ENCODE measurements around the gene RUVBL2. TPM values are rescaled to one million over a fixed set of nuclear protein-coding genes. Genes with fewer than 3 reads are reported as not detected.
A peak's percentile ranks its signal among the peaks of the same experiment; 100 is the strongest.
"Not testable (repeated sequence)": the region's sequence is repeated elsewhere in the genome, so short reads cannot be mapped to it uniquely, and the experiment has no call there.

The RUVBL2 gene
- total RNA-seq, 1 experiment from 2014 or later, result 389 TPM

GRCh38 chr19:49049834-49050233 is 56.1 kb downstream of the RUVBL2 start:
- DNase-seq (ENCODE audit: low read depth), result not testable (repeated sequence)

GRCh38 chr19:49050376-49051033 is 56.8 kb downstream of the RUVBL2 start:
- DNase-seq (ENCODE audit: low read depth), result peak; percentile 68

- peak; percentile 49 for DNase-seq (ENCODE audit: low read depth)
Measured at GRCh38 chr19:49056101-49056901, 62.6 kb downstream of the RUVBL2 start.

- DNase-seq (ENCODE audit: low read depth), result not testable (repeated sequence)
Measured at GRCh38 chr19:49056902-49057596, 63.4 kb downstream of the RUVBL2 start.

GRCh38 chr19:49057636-49058234 is 64.0 kb downstream of the RUVBL2 start, which contains the start of gene CGB7:
Gene CGB7 (minus strand): TSS chr19:49057749. CDS start chr19:49055375, 2,374 bp downstream.
- peak; percentile 68 for DNase-seq (ENCODE audit: low read depth)

GRCh38 chr19:49058562-49058961 is 64.9 kb downstream of the RUVBL2 start:
- DNase-seq (ENCODE audit: low read depth), result no peak

- DNase-seq (ENCODE audit: low read depth), result no peak
Measured at GRCh38 chr19:49059053-49059452, 65.4 kb downstream of the RUVBL2 start.

GRCh38 chr19:49061000-49061399 is 67.3 kb downstream of the RUVBL2 start:
- no peak for DNase-seq (ENCODE audit: low read depth)

GRCh38 chr19:49061445-49061844 is 67.8 kb downstream of the RUVBL2 start:
- no peak for DNase-seq (ENCODE audit: low read depth)

- no peak for DNase-seq (ENCODE audit: low read depth)
Measured at GRCh38 chr19:49064029-49064629, 70.4 kb downstream of the RUVBL2 start.

- DNase-seq (ENCODE audit: low read depth), result no peak
Measured at GRCh38 chr19:49064768-49065611, 71.3 kb downstream of the RUVBL2 start, which contains the start of gene NTF4. Gene NTF4 (minus strand): TSS chr19:49064818. CDS start chr19:49061997, 2,821 bp downstream.

Other genes with a start within 250 kb of the RUVBL2 start
- 0.12 TPM in 1 of 2 replicates, not detected in the other for gene IZUMO1, start 247.0 kb upstream of the RUVBL2 start, total RNA-seq (2014; rRNA removed; shearing (Covaris generic))
- 0.60 and 0.78 TPM in 2 replicates for gene FUT1, start 241.2 kb upstream of the RUVBL2 start, total RNA-seq (2014; rRNA removed; shearing (Covaris generic))
- gene FGF21, start 238.4 kb upstream of the RUVBL2 start, total RNA-seq (2014; rRNA removed; shearing (Covaris generic)), result not detected in 2 replicates
- 61.9 and 63.8 TPM in 2 replicates for gene BCAT2, start 182.9 kb upstream of the RUVBL2 start, total RNA-seq (2014; rRNA removed; shearing (Covaris generic))
- gene HSD17B14, start 157.4 kb upstream of the RUVBL2 start, total RNA-seq (2014; rRNA removed; shearing (Covaris generic)), result 0.84 and 3.0 TPM in 2 replicates
- 1.8 and 4.4 TPM in 2 replicates for gene PLEKHA4, start 125.3 kb upstream of the RUVBL2 start, total RNA-seq (2014; rRNA removed; shearing (Covaris generic))
- gene PPP1R15A, start 121.5 kb upstream of the RUVBL2 start, total RNA-seq (2014; rRNA removed; shearing (Covaris generic)), result 25.7 and 27.3 TPM in 2 replicates
- not detected in 2 replicates for gene TULP2, start 95.1 kb upstream of the RUVBL2 start, total RNA-seq (2014; rRNA removed; shearing (Covaris generic))
- 203 and 249 TPM in 2 replicates for gene NUCB1, start 93.6 kb upstream of the RUVBL2 start, total RNA-seq (2014; rRNA removed; shearing (Covaris generic))
- gene DHDH, start 60.2 kb upstream of the RUVBL2 start, total RNA-seq (2014; rRNA removed; shearing (Covaris generic)), result not detected in 2 replicates
- 66.6 and 98.1 TPM in 2 replicates for gene BAX, start 39.0 kb upstream of the RUVBL2 start, total RNA-seq (2014; rRNA removed; shearing (Covaris generic))
- gene FTL, start 28.6 kb upstream of the RUVBL2 start, total RNA-seq (2014; rRNA removed; shearing (Covaris generic)), result 4,698 and 4,789 TPM in 2 replicates
- gene GYS1, start 578 bp upstream of the RUVBL2 start, total RNA-seq (2014; rRNA removed; shearing (Covaris generic)), result 47.6 and 60.1 TPM in 2 replicates
- gene LHB, start 23.2 kb downstream of the RUVBL2 start, total RNA-seq (2014; rRNA removed; shearing (Covaris generic)), result 0.68 TPM in 1 of 2 replicates, not detected in the other
- not detected in 2 replicates for gene CGB3, start 30.4 kb downstream of the RUVBL2 start, total RNA-seq (2014; rRNA removed; shearing (Covaris generic))
- gene CGB2, start 38.0 kb downstream of the RUVBL2 start, total RNA-seq (2014; rRNA removed; shearing (Covaris generic)), result not detected in 2 replicates
- not detected in 2 replicates for gene CGB1, start 43.0 kb downstream of the RUVBL2 start, total RNA-seq (2014; rRNA removed; shearing (Covaris generic))
- not detected in 2 replicates for gene CGB5, start 50.0 kb downstream of the RUVBL2 start, total RNA-seq (2014; rRNA removed; shearing (Covaris generic))
- gene CGB8, start 55.2 kb downstream of the RUVBL2 start, total RNA-seq (2014; rRNA removed; shearing (Covaris generic)), result not detected in 2 replicates
- gene CGB7, start 63.9 kb downstream of the RUVBL2 start, total RNA-seq (2014; rRNA removed; shearing (Covaris generic)), result 0.10 and 0.72 TPM in 2 replicates
- not detected in 2 replicates for gene NTF4, start 70.9 kb downstream of the RUVBL2 start, total RNA-seq (2014; rRNA removed; shearing (Covaris generic))
- gene KCNA7, start 78.8 kb downstream of the RUVBL2 start, total RNA-seq (2014; rRNA removed; shearing (Covaris generic)), result not detected in 2 replicates
- gene SNRNP70, start 91.6 kb downstream of the RUVBL2 start, total RNA-seq (2014; rRNA removed; shearing (Covaris generic)), result 111 and 119 TPM in 2 replicates
- gene LIN7B, start 120.5 kb downstream of the RUVBL2 start, total RNA-seq (2014; rRNA removed; shearing (Covaris generic)), result 6.0 and 14.6 TPM in 2 replicates
- gene C19orf73, start 125.3 kb downstream of the RUVBL2 start, total RNA-seq (2014; rRNA removed; shearing (Covaris generic)), result 4.4 and 5.3 TPM in 2 replicates
- gene PPFIA3, start 125.7 kb downstream of the RUVBL2 start, total RNA-seq (2014; rRNA removed; shearing (Covaris generic)), result 8.3 and 10.4 TPM in 2 replicates
- gene HRC, start 161.5 kb downstream of the RUVBL2 start, total RNA-seq (2014; rRNA removed; shearing (Covaris generic)), result under 0.01 TPM in 1 of 2 replicates, not detected in the other
- 8.3 and 9.7 TPM in 2 replicates for gene TRPM4, start 163.9 kb downstream of the RUVBL2 start, total RNA-seq (2014; rRNA removed; shearing (Covaris generic))

All from RPMI7951 (cell line).